GM12878 (cell line): Measurements from ENCODE around the gene CIRBP. TPM values are rescaled to one million over a fixed set of nuclear protein-coding genes. Genes with fewer than 3 reads are reported as not detected.

ENCODE experiments used
- ATF2 ChIP-seq: IDR thresholded peaks from 2 replicates; pipeline ENCODE4 v1.6.1; 2012; ENCODE audit warnings: low read length, inconsistent platforms
- ATF7 ChIP-seq: fragments of 450-650 bp; IDR thresholded peaks from 2 replicates; pipeline ENCODE4 v1.6.1; 2016; ENCODE audit warnings: low read depth, mild to moderate bottlenecking
- BHLHE40 ChIP-seq, 2 experiments: fragments of 450-650 bp in 1 of 2; IDR thresholded peaks; 2 replicates each; pipeline ENCODE4 v1.6.1; 2011 to 2017; ENCODE audit warnings: low read depth in 2 of 2, borderline replicate concordance in 1 of 2, improper control_type of control experiment in 1 of 2, low read length in 1 of 2, mild to moderate bottlenecking in 1 of 2
- CREM ChIP-seq: IDR thresholded peaks from 2 replicates; pipeline ENCODE4 v1.6.1; 2014; ENCODE audit warnings: antibody characterized with exemption, low read depth
- EP300 ChIP-seq, 2 experiments: fragments of 150-350 bp in 1 of 2; IDR thresholded peaks; 2 replicates each; pipeline ENCODE4 v1.6.1; 2011 to 2012; ENCODE audit warnings: low read depth in 2 of 2, low read length in 2 of 2, borderline replicate concordance in 1 of 2, improper control_type of control experiment in 1 of 2, inconsistent platforms in 1 of 2; ENCODE audit not compliant: control insufficient read depth in 1 of 2
- FOXK2 ChIP-seq: fragments of 450-650 bp; IDR thresholded peaks from 2 replicates; pipeline ENCODE4 v1.6.1; 2017; ENCODE audit warnings: mild to moderate bottlenecking, moderate library complexity
- IKZF1 ChIP-seq: fragments of 450-650 bp; conservative IDR thresholded peaks from 2 replicates; pipeline ENCODE4 v1.6.1; 2017; ENCODE audit warnings: antibody characterized with exemption, mild to moderate bottlenecking
- KDM1A ChIP-seq: fragments of 200-600 bp; sonication (generic); IDR thresholded peaks from 2 replicates; pipeline ENCODE4 v1.6.1; 2016; ENCODE audit warnings: borderline replicate concordance
- KLF5 ChIP-seq: fragments of 450-650 bp; IDR thresholded peaks from 2 replicates; pipeline ENCODE4 v1.6.1; 2014; ENCODE audit warnings: mild to moderate bottlenecking; ENCODE audit not compliant: partially characterized antibody
- MEF2B ChIP-seq: fragments of 450-650 bp; IDR thresholded peaks from 2 replicates; pipeline ENCODE4 v1.6.1; 2018; ENCODE audit warnings: mild to moderate bottlenecking, moderate library complexity; ENCODE audit not compliant: partially characterized antibody, poor library complexity, severe bottlenecking
- NR2F1 ChIP-seq: fragments of 450-650 bp; conservative IDR thresholded peaks from 2 replicates; pipeline ENCODE4 v1.6.1; 2017; ENCODE audit warnings: mild to moderate bottlenecking
- RELA ChIP-seq: fragments of 450-650 bp; IDR thresholded peaks from 2 replicates; pipeline ENCODE4 v1.8.0; 2014; ENCODE audit warnings: borderline replicate concordance; ENCODE audit not compliant: partially characterized antibody
- SRF ChIP-seq, 2 experiments: IDR thresholded peaks; 2 replicates each; pipeline ENCODE4 v1.6.1; 2011; ENCODE audit warnings: low read depth in 2 of 2, low read length in 2 of 2, mild to moderate bottlenecking in 1 of 2, moderate library complexity in 1 of 2
- SUZ12 ChIP-seq: fragments of 200-600 bp; sonication (generic); IDR thresholded peaks from one replicate; pipeline ENCODE4 v1.6.1; 2018; ENCODE audit warnings: antibody characterized with exemption, mild to moderate bottlenecking; ENCODE audit not compliant: unreplicated experiment
- TARDBP ChIP-seq: IDR thresholded peaks from 2 replicates; pipeline ENCODE4 v1.6.1; 2016; ENCODE audit warnings: borderline replicate concordance
- TCF12 ChIP-seq: IDR thresholded peaks from 2 replicates; pipeline ENCODE4 v1.6.1; 2011; ENCODE audit warnings: low read depth, mild to moderate bottlenecking, low read length
- ZNF24 ChIP-seq: fragments of 450-650 bp; IDR thresholded peaks from 2 replicates; pipeline ENCODE4 v1.6.1; 2017; ENCODE audit warnings: antibody characterized with exemption, mild to moderate bottlenecking
- polyA plus RNA-seq, 11 experiments: library from polyadenylated mRNA; depleted of rRNA in 4 of 11; unstranded in 6 of 11; stranded (reverse) in 5 of 11; fragments of >200 nt; fragmentation: Nextera tagmentation in 4 of 11; fragmentation: Illumina TruSeq in 1 of 11; extraction: Ambion mirVana in 4 of 11; extraction: Trizol in 1 of 11; gene quantifications; 1 replicate in 1 of 11; 2 replicates in 10 of 11; pipeline versions ENCODE4 v1.2.1 to v1.2.3, GENCODE V29; 2011 to 2016; ENCODE audit warnings: inconsistent platforms in 2 of 11, missing spikeins in 2 of 11, low read depth in 1 of 11
- total RNA-seq, 4 experiments: library from RNA; depleted of rRNA in 3 of 4; stranded (reverse); fragments of >200 nt in 3 of 4; fragmentation: Illumina TruSeq in 1 of 4; extraction: Trizol in 1 of 4; gene quantifications; 2 replicates each; pipeline versions ENCODE4 v1.2.1 to v1.2.3, GENCODE V29; 2013 to 2021
- TF ChIP-seq, protein P1 (sequence below): IDR thresholded peaks from 2 replicates; pipeline ENCODE4 v1.6.1; 2011; ENCODE audit warnings: low read depth, low read length, improper control_type of control experiment, borderline replicate concordance
- TF ChIP-seq, protein P2 (sequence below): fragments of 450-650 bp; IDR thresholded peaks from 2 replicates; pipeline ENCODE4 v1.6.1; 2017; ENCODE audit warnings: antibody characterized with exemption, mild to moderate bottlenecking, moderate library complexity
- TF ChIP-seq, protein P3 (sequence below): fragments of 450-650 bp; IDR thresholded peaks from 2 replicates; pipeline ENCODE4 v1.6.1; 2017; ENCODE audit warnings: mild to moderate bottlenecking, moderate library complexity

Gene CIRBP
- total and polyA plus RNA-seq, 10 of the 15 experiments (the other 5 are each of a cell fraction or from before 2014, with no cell fraction given) = 27.6 to 335 (median 229) TPM

- TF ChIP-seq NR2F1 (peak; percentile 82), EP300 (IDR thresholded peaks at IDR 0.05; ENCODE audit: borderline replicate concordance in 1 of 2, control insufficient read depth in 1 of 2, low read depth in 2 of 2, low read length in 2 of 2) (peak in 1 of 2 experiments; percentile 37; a peak in 1 of 4 replicates), CREM (peak; percentile 87), ATF7 (peak; percentile 73), BHLHE40 (IDR thresholded peaks at IDR 0.05; ENCODE audit: borderline replicate concordance in 1 of 2, low read depth in 2 of 2, low read length in 1 of 2) (peak; percentile 78 to 94; a peak in 3 of 4 replicates), RELA (peak; percentile 88), TCF12 (peak; percentile 65), SUZ12 (no peak), ATF2 (no peak), ZNF24 (0 out of 2 replicates have a peak, but pooled peaks have one; percentile 58), IKZF1 (peak; percentile 97), FOXK2 (no peak), KLF5 (peak; percentile 69), SRF (IDR thresholded peaks at IDR 0.05; ENCODE audit: low read depth in 2 of 2, low read length in 2 of 2) (no peak), TARDBP (no peak), KDM1A (no peak), MEF2B (no peak)
- TF ChIP-seq, protein P1, sequence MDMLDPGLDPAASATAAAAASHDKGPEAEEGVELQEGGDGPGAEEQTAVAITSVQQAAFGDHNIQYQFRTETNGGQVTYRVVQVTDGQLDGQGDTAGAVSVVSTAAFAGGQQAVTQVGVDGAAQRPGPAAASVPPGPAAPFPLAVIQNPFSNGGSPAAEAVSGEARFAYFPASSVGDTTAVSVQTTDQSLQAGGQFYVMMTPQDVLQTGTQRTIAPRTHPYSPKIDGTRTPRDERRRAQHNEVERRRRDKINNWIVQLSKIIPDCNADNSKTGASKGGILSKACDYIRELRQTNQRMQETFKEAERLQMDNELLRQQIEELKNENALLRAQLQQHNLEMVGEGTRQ = no peak
- TF ChIP-seq, protein P2, sequence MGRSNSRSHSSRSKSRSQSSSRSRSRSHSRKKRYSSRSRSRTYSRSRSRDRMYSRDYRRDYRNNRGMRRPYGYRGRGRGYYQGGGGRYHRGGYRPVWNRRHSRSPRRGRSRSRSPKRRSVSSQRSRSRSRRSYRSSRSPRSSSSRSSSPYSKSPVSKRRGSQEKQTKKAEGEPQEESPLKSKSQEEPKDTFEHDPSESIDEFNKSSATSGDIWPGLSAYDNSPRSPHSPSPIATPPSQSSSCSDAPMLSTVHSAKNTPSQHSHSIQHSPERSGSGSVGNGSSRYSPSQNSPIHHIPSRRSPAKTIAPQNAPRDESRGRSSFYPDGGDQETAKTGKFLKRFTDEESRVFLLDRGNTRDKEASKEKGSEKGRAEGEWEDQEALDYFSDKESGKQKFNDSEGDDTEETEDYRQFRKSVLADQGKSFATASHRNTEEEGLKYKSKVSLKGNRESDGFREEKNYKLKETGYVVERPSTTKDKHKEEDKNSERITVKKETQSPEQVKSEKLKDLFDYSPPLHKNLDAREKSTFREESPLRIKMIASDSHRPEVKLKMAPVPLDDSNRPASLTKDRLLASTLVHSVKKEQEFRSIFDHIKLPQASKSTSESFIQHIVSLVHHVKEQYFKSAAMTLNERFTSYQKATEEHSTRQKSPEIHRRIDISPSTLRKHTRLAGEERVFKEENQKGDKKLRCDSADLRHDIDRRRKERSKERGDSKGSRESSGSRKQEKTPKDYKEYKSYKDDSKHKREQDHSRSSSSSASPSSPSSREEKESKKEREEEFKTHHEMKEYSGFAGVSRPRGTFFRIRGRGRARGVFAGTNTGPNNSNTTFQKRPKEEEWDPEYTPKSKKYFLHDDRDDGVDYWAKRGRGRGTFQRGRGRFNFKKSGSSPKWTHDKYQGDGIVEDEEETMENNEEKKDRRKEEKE = no peak
- TF ChIP-seq, protein P3, sequence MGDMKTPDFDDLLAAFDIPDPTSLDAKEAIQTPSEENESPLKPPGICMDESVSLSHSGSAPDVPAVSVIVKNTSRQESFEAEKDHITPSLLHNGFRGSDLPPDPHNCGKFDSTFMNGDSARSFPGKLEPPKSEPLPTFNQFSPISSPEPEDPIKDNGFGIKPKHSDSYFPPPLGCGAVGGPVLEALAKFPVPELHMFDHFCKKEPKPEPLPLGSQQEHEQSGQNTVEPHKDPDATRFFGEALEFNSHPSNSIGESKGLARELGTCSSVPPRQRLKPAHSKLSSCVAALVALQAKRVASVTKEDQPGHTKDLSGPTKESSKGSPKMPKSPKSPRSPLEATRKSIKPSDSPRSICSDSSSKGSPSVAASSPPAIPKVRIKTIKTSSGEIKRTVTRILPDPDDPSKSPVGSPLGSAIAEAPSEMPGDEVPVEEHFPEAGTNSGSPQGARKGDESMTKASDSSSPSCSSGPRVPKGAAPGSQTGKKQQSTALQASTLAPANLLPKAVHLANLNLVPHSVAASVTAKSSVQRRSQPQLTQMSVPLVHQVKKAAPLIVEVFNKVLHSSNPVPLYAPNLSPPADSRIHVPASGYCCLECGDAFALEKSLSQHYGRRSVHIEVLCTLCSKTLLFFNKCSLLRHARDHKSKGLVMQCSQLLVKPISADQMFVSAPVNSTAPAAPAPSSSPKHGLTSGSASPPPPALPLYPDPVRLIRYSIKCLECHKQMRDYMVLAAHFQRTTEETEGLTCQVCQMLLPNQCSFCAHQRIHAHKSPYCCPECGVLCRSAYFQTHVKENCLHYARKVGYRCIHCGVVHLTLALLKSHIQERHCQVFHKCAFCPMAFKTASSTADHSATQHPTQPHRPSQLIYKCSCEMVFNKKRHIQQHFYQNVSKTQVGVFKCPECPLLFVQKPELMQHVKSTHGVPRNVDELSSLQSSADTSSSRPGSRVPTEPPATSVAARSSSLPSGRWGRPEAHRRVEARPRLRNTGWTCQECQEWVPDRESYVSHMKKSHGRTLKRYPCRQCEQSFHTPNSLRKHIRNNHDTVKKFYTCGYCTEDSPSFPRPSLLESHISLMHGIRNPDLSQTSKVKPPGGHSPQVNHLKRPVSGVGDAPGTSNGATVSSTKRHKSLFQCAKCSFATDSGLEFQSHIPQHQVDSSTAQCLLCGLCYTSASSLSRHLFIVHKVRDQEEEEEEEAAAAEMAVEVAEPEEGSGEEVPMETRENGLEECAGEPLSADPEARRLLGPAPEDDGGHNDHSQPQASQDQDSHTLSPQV = peak; percentile 88
Observed at GRCh38 chr19:1239796-1240737, 29.1 kb upstream of the CIRBP start (continued).
